H1 (cell line): ENCODE measurements around the gene CDC42. TPM values are rescaled to one million over a fixed set of nuclear protein-coding genes. Genes with fewer than 3 reads are reported as not detected.

Experiments
- CTCF ChIA-PET: fragments of 300-600 bp; sonication (Branson Sonifier 250); formaldehyde crosslinking; loops from one replicate; lab custom pipeline; 2021; ENCODE audit not compliant: partially characterized antibody; lab: Charles Lee
- POLR2A ChIA-PET: fragments of 300-600 bp; sonication (Branson Sonifier 250); formaldehyde crosslinking; loops from one replicate; lab custom pipeline; 2021; ENCODE audit warnings: inconsistent platforms; ENCODE audit not compliant: partially characterized antibody; lab: Charles Lee
- DNase-seq, 2 experiments: peaks; one replicate each; pipeline versions ENCODE4 v3.0.0 to v3.0.0-alpha.2; 2010 to 2022; ENCODE audit warnings: low spot score in 2 of 2, low read depth in 1 of 2, mixed read lengths in 1 of 2
- FAIRE-seq: peaks from 2 replicates; lab custom pipeline; 2011; peaks lifted over from hg19 to GRCh38; lab: Jason Lieb, UNC
- H2AFZ ChIP-seq: 2 replicates; pipeline ENCODE4 v1.8.1; 2012; ENCODE audit warnings: low read length, inconsistent platforms
- H2AK5ac ChIP-seq: 2 replicates; pipeline ENCODE4 v1.6.1; 2013; ENCODE audit warnings: low read depth, low read length
- H2BK120ac ChIP-seq: replicated peaks from 2 replicates; pipeline ENCODE3; 2013; ENCODE audit warnings: low read depth, low read length, inconsistent platforms
- H2BK12ac ChIP-seq: 2 replicates; pipeline ENCODE4 v1.6.1; 2013; ENCODE audit warnings: low read depth, low read length
- H2BK15ac ChIP-seq: 2 replicates; pipeline ENCODE4 v1.6.1; 2013; ENCODE audit warnings: low read length
- H2BK20ac ChIP-seq: 2 replicates; pipeline ENCODE4 v1.6.1; 2013; ENCODE audit warnings: low read length
- H2BK5ac ChIP-seq: 2 replicates; pipeline ENCODE4 v1.6.1; 2013; ENCODE audit warnings: low read depth, low read length
- H3K14ac ChIP-seq: 2 replicates; pipeline ENCODE4 v1.6.1; 2013; ENCODE audit warnings: inconsistent platforms; ENCODE audit not compliant: insufficient read length
- H3K18ac ChIP-seq: 2 replicates; pipeline ENCODE4 v1.6.1; 2013; ENCODE audit warnings: low read length; ENCODE audit errors: extremely low read depth
- H3K23ac ChIP-seq: 2 replicates; pipeline ENCODE4 v1.6.1; 2013; ENCODE audit warnings: inconsistent platforms; ENCODE audit not compliant: insufficient read length
- H3K23me2 ChIP-seq: 2 replicates; pipeline ENCODE4 v1.6.1; 2013; ENCODE audit warnings: low read depth, low read length
- H3K27ac ChIP-seq: 2 replicates; pipeline ENCODE4 v1.6.1; 2011; ENCODE audit warnings: low read depth, low read length, inconsistent platforms
- H3K27me3 ChIP-seq, 4 experiments: replicated peaks in 1 of 4; 1 replicate in 1 of 4; 2 replicates in 3 of 4; pipeline versions ENCODE4 v1.6.1 to v1.8.1; 2011 to 2013; ENCODE audit warnings: low read length in 3 of 4, mild to moderate bottlenecking in 3 of 4, inconsistent platforms in 2 of 4, mixed read lengths in 2 of 4, moderate library complexity in 1 of 4; ENCODE audit not compliant: control insufficient read depth in 3 of 4, insufficient read depth in 3 of 4; ENCODE audit errors: extremely low read depth in 1 of 4
- H3K36me3 ChIP-seq, 4 experiments: 2 replicates each; pipeline versions ENCODE4 v1.6.1 to v1.8.1; 2011 to 2013; ENCODE audit warnings: mild to moderate bottlenecking in 4 of 4, low read length in 3 of 4, moderate library complexity in 2 of 4, control low read depth in 1 of 4, inconsistent platforms in 1 of 4; ENCODE audit not compliant: insufficient read depth in 4 of 4, control insufficient read depth in 2 of 4
- H3K4ac ChIP-seq: replicated peaks from 2 replicates; pipeline ENCODE3; 2013; ENCODE audit warnings: low read length, low read depth, mixed read lengths, inconsistent platforms; ENCODE audit not compliant: insufficient read length
- H3K4me1 ChIP-seq, 4 experiments: replicated peaks in 1 of 4; 1 replicate in 1 of 4; 2 replicates in 3 of 4; pipeline versions ENCODE4 v1.6.1 to v1.8.1; 2011 to 2013; ENCODE audit warnings: low read length in 3 of 4, inconsistent platforms in 2 of 4, mixed read lengths in 1 of 4; ENCODE audit not compliant: insufficient read depth in 4 of 4, control insufficient read depth in 3 of 4
- H3K4me2 ChIP-seq, 2 experiments: 2 replicates each; pipeline versions ENCODE4 v1.6.1 to v1.8.1; 2011 to 2013; ENCODE audit warnings: low read depth in 2 of 2, low read length in 2 of 2, control low read depth in 1 of 2, inconsistent platforms in 1 of 2, mild to moderate bottlenecking in 1 of 2; ENCODE audit not compliant: insufficient read depth in 1 of 2
- H3K4me3 ChIP-seq, 4 experiments: fragments of 200-600, 300-600 bp in 1 of 4; sonication (generic), shearing (Covaris generic), sonication (Bioruptor Twin) in 1 of 4; 2 replicates each; pipeline versions ENCODE4 v1.5.1 to v1.8.1; 2011 to 2016; ENCODE audit warnings: low read length in 4 of 4, low read depth in 3 of 4, control low read depth in 2 of 4, inconsistent platforms in 2 of 4, mild to moderate bottlenecking in 2 of 4, mixed read lengths in 1 of 4, moderate library complexity in 1 of 4; ENCODE audit not compliant: insufficient read depth in 2 of 4; ENCODE audit errors: extremely low read depth in 1 of 4
- H3K56ac ChIP-seq: replicated peaks from 2 replicates; pipeline ENCODE3; 2013; ENCODE audit warnings: low read depth, mild to moderate bottlenecking, mixed read lengths, low read length, inconsistent platforms; ENCODE audit not compliant: insufficient read length
- H3K79me1 ChIP-seq: 2 replicates; pipeline ENCODE4 v1.6.1; 2013; ENCODE audit warnings: low read depth, low read length, control low read depth
- H3K79me2 ChIP-seq, 2 experiments: 2 replicates each; pipeline versions ENCODE4 v1.6.1 to v1.8.1; 2012 to 2013; ENCODE audit warnings: low read length in 2 of 2, mild to moderate bottlenecking in 2 of 2, inconsistent platforms in 1 of 2; ENCODE audit not compliant: insufficient read depth in 2 of 2, control insufficient read depth in 1 of 2
- H3K9ac ChIP-seq, 4 experiments: replicated peaks in 1 of 4; 1 replicate in 1 of 4; 2 replicates in 3 of 4; pipeline versions ENCODE4 v1.6.1 to v1.8.1; 2011 to 2013; ENCODE audit warnings: low read depth in 3 of 4, low read length in 3 of 4, control low read depth in 2 of 4, mild to moderate bottlenecking in 2 of 4, moderate library complexity in 2 of 4, inconsistent platforms in 1 of 4; ENCODE audit errors: extremely low read depth in 1 of 4
- H3K9me3 ChIP-seq, 2 experiments: 2 replicates each; pipeline versions ENCODE4 v1.6.1 to v1.8.1; 2012 to 2013; ENCODE audit warnings: mild to moderate bottlenecking in 2 of 2, moderate library complexity in 2 of 2, control low read depth in 1 of 2, inconsistent platforms in 1 of 2, low read depth in 1 of 2, low read length in 1 of 2, mixed read lengths in 1 of 2; ENCODE audit not compliant: insufficient read depth in 2 of 2
- H4K20me1 ChIP-seq, 2 experiments: replicated peaks in 1 of 2; 2 replicates each; pipeline versions ENCODE3 to v1.8.1; 2011 to 2013; ENCODE audit warnings: inconsistent platforms in 2 of 2, low read length in 2 of 2, mild to moderate bottlenecking in 1 of 2; ENCODE audit not compliant: insufficient read depth in 2 of 2, control insufficient read depth in 1 of 2
- H4K5ac ChIP-seq: 2 replicates; pipeline ENCODE4 v1.6.1; 2013; ENCODE audit warnings: low read length, low read depth, mixed read lengths, inconsistent platforms; ENCODE audit not compliant: insufficient read length
- H4K8ac ChIP-seq: 2 replicates; pipeline ENCODE4 v1.8.0; 2013; ENCODE audit warnings: mild to moderate bottlenecking, moderate library complexity, low read length, inconsistent platforms; ENCODE audit not compliant: insufficient read depth; ENCODE audit errors: extremely low read depth
- H4K91ac ChIP-seq: replicated peaks from 2 replicates; pipeline ENCODE3; 2013; ENCODE audit warnings: low read length, mixed read lengths, inconsistent platforms; ENCODE audit not compliant: insufficient read length
- BCL11A ChIP-seq, 2 experiments: IDR thresholded peaks; one replicate each; pipeline ENCODE4 v1.6.1; 2011; ENCODE audit warnings: low read depth in 2 of 2, low read length in 2 of 2, mild to moderate bottlenecking in 2 of 2
- BRCA1 ChIP-seq: IDR thresholded peaks from 2 replicates; pipeline ENCODE4 v1.6.1; 2012; ENCODE audit warnings: low read depth, low read length, improper control_type of control experiment
- CBX5 ChIP-seq: fragments of 300-800, 300-1000 bp; sonication (generic); IDR thresholded peaks from 2 replicates; pipeline ENCODE4 v1.7.1; 2016; ENCODE audit warnings: antibody characterized with exemption, low read length, low read depth
- CEBPB ChIP-seq: IDR thresholded peaks from 2 replicates; pipeline ENCODE4 v1.6.1; 2012; ENCODE audit warnings: low read depth, low read length
- JUND ChIP-seq: IDR thresholded peaks from 2 replicates; pipeline ENCODE4 v1.6.1; 2011; ENCODE audit warnings: mild to moderate bottlenecking, improper control_type of control experiment, low read length
- NANOG ChIP-seq: IDR thresholded peaks from 2 replicates; pipeline ENCODE4 v1.6.1; 2011; ENCODE audit warnings: low read length, low read depth, mild to moderate bottlenecking, inconsistent platforms; ENCODE audit not compliant: insufficient read depth, poor library complexity, severe bottlenecking
- POU5F1 ChIP-seq: IDR thresholded peaks from 2 replicates; pipeline ENCODE4 v1.6.1; 2011; ENCODE audit warnings: low read depth, mild to moderate bottlenecking, low read length, moderate library complexity
- RNF2 ChIP-seq: fragments of 200-900, 300-1000 bp; sonication (generic); IDR thresholded peaks from 2 replicates; pipeline ENCODE4 v1.7.1; 2016; ENCODE audit warnings: borderline replicate concordance, low read depth, mild to moderate bottlenecking, antibody characterized with exemption, low read length; ENCODE audit not compliant: poor library complexity, severe bottlenecking; ENCODE audit errors: missing control alignments
- TAF7 ChIP-seq: optimal IDR thresholded peaks from 2 replicates; pipeline ENCODE3; 2011; ENCODE audit warnings: low read depth, mild to moderate bottlenecking, inconsistent platforms, low read length, moderate library complexity, borderline replicate concordance
- WGBS, 2 experiments: shearing (Covaris generic) in 1 of 2; methylation state at CpG; one replicate each; pipeline versions ENCODE4 v1.1.6 to v1.1.7; 2013 to 2015; ENCODE audit warnings: low lambda C conversion rate in 2 of 2, mixed read lengths in 2 of 2, inconsistent platforms in 1 of 2, low coverage in 1 of 2, missing lambda C conversion rate in 1 of 2; ENCODE audit not compliant: insufficient replicate concordance in 2 of 2, insufficient coverage in 1 of 2, insufficient read length in 1 of 2; ENCODE audit errors: extremely low coverage in 1 of 2, missing lambda C conversion rate in 1 of 2; 5-methylcytosine and 5-hydroxymethylcytosine counted together
- polyA plus RNA-seq, 7 experiments: library from polyadenylated mRNA; depleted of rRNA in 3 of 7; stranded (reverse) in 5 of 7; unstranded in 2 of 7; fragments of >200 nt in 5 of 7; fragments of 200-250 nt in 2 of 7; gene quantifications; 1 replicate in 5 of 7; 2 replicates in 1 of 7; 4 replicates in 1 of 7; pipeline versions ENCODE4 v1.2.1 to v1.2.3, GENCODE V29; 2011 to 2013; ENCODE audit warnings: missing spikeins in 2 of 7, mixed read lengths in 2 of 7
- total RNA-seq: library from RNA; stranded (reverse); fragmentation: NEBNext Ultra II Directional; extraction: Animal tissue kit (Norgen Biotek cat#: 25700); gene quantifications from 2 replicates; pipeline ENCODE4 v1.2.1, GENCODE V29; 2021

CDC42 gene
- total and polyA plus RNA-seq, 2 of the 8 experiments (the other 6 are each of a cell fraction or from before 2014, with no cell fraction given): 110 to 179 TPM

- Histone ChIP-seq H3K18ac (no peak overlapping the region), H3K27ac (no peak overlapping the region), H2BK20ac (no peak overlapping the region), H3K14ac (no peak overlapping the region), H3K4me1 (peaks cover 2 to 3% (median 2%) of the 10 kb centered on the region in 4 experiments; a peak in 4 of 7 replicates), H3K4me3 (no peak overlapping the region), H3K27me3 (no peaks in the 10 kb centered on the region), H3K79me1 (peaks cover 3% of the 10 kb centered on the region; the same call in 1 of the 2 replicates), H3K4ac (no peak overlapping the region), H2BK15ac (no peak overlapping the region)
- POLR2A ChIA-PET: no interaction called here
- FAIRE-seq: no peak
- CTCF ChIA-PET: interaction anchor here (1.2 kb wide), 1 partner anchor 9 kb away, joined by 3 read pairs; no protein-coding TSS in a partner anchor
- TF ChIP-seq BRCA1: no peak
- TF ChIP-seq JUND: no peak
- no peak for TF ChIP-seq CEBPB
- TF ChIP-seq RNF2: no peak
- TF ChIP-seq TAF7: no peak
- TF ChIP-seq POU5F1: no peak
- no peak for TF ChIP-seq BCL11A (IDR thresholded peaks at IDR 0.05; ENCODE audit: low read depth in 2 of 2, low read length in 2 of 2)
- no peak for TF ChIP-seq CBX5
- no peak for TF ChIP-seq NANOG
- TF ChIP-seq, all 59 proteins: peak for 0
- Histone ChIP-seq H3K56ac (no peak overlapping the region), H2AK5ac (no peak overlapping the region), H4K5ac (no peak overlapping the region), H3K4me2 (no peak overlapping the region), H2AFZ (no peak overlapping the region), H2BK5ac (no peak overlapping the region), H2BK120ac (no peak overlapping the region), H2BK12ac (no peak overlapping the region), H3K23ac (no peak overlapping the region), H4K91ac (no peak overlapping the region), H4K8ac (no peak overlapping the region), H3K9ac (no peak overlapping the region), H3K23me2 (no peaks in the 10 kb centered on the region), H3K79me2 (peaks cover 0 to 10% of the 10 kb centered on the region in 2 experiments; a peak in 2 of 4 replicates), H3K36me3 (peaks cover 0 to 13% (median 5%) of the 10 kb centered on the region in 4 experiments; a peak in 3 of 8 replicates), H3K9me3 (no peaks in the 10 kb centered on the region), H4K20me1 (peaks cover 0 to 2% of the 10 kb centered on the region in 2 experiments)
- no peak for DNase-seq
- whole genome bisulfite sequencing, 2 experiments: 95% methylated on average over 3 of the region's 3 CpGs; no CpG with 5 or more reads in 1 of the 2 experiments
These were observed 44.0 kb downstream of the CDC42 start for GRCh38 chr1:22096463-22096862.
